Neural cell (in vitro differentiated cells): ENCODE data around the gene PRRT3.

Experiments
- EP300 ChIP-seq: fragments of 450-650 bp; conservative IDR thresholded peaks from 2 replicates; pipeline ENCODE4 v1.6.1; 2014; ENCODE audit warnings: antibody characterized with exemption, mild to moderate bottlenecking, moderate library complexity; ENCODE audit not compliant: poor library complexity, severe bottlenecking
- MXI1 ChIP-seq: fragments of 450-650 bp; conservative IDR thresholded peaks from 2 replicates; pipeline ENCODE4 v1.6.1; 2014; ENCODE audit warnings: antibody characterized with exemption, mild to moderate bottlenecking; ENCODE audit not compliant: poor library complexity, severe bottlenecking
- POLR2AphosphoS5 ChIP-seq: IDR thresholded peaks from 2 replicates; pipeline ENCODE4 v1.6.1; 2012
- TAF1 ChIP-seq: IDR thresholded peaks from 2 replicates; pipeline ENCODE4 v1.6.1; 2012; ENCODE audit warnings: low read depth
- TF ChIP-seq, protein P1 (sequence below): fragments of 450-650 bp; IDR thresholded peaks from 2 replicates; pipeline ENCODE4 v1.5.1; 2014; ENCODE audit warnings: antibody characterized with exemption, mild to moderate bottlenecking, moderate library complexity; ENCODE audit not compliant: poor library complexity, severe bottlenecking

DNA sequence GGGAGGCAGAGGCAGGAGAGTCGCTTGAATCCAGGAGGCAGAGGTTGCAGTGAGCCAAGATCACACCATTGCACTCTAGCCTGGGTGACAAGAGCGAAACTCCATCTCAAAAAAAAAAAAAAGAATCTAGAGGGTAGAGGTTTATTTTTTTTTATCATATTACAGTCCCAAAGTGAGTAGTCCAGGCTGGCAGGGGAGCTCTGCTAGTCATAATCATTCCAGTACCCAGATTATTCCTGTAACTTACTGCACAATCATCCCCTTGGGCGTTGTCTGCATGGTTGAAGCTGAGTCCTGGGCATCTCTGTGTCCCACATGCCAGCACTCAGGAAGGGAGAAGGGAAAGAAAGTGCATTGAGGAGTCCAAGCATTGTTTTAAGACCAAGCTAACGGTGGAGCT is 10.0 kb downstream of the PRRT3 start:
- TF ChIP-seq, protein P1, sequence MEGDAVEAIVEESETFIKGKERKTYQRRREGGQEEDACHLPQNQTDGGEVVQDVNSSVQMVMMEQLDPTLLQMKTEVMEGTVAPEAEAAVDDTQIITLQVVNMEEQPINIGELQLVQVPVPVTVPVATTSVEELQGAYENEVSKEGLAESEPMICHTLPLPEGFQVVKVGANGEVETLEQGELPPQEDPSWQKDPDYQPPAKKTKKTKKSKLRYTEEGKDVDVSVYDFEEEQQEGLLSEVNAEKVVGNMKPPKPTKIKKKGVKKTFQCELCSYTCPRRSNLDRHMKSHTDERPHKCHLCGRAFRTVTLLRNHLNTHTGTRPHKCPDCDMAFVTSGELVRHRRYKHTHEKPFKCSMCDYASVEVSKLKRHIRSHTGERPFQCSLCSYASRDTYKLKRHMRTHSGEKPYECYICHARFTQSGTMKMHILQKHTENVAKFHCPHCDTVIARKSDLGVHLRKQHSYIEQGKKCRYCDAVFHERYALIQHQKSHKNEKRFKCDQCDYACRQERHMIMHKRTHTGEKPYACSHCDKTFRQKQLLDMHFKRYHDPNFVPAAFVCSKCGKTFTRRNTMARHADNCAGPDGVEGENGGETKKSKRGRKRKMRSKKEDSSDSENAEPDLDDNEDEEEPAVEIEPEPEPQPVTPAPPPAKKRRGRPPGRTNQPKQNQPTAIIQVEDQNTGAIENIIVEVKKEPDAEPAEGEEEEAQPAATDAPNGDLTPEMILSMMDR: no peak
- TF ChIP-seq EP300: no peak
- no peak for TF ChIP-seq MXI1
- TF ChIP-seq TAF1: no peak
- no peak for TF ChIP-seq POLR2AphosphoS5
